SU-DHL-6 (cell line): Measurements from ENCODE around the gene DUSP9.

ENCODE experiments used
- H2AFZ ChIP-seq: fragments of 200-600 bp; sonication (generic); 2 replicates; pipeline ENCODE4 v1.6.1; 2014; ENCODE audit warnings: low read depth, mild to moderate bottlenecking, moderate library complexity, mixed read lengths, antibody characterized with exemption, low read length; ENCODE audit not compliant: severe bottlenecking
- H3F3A ChIP-seq: fragments of 200-600 bp; shearing (Covaris generic); 2 replicates; pipeline ENCODE4 v1.6.0; 2016; ENCODE audit warnings: antibody characterized with exemption, mild to moderate bottlenecking; ENCODE audit not compliant: insufficient read depth
- H3K27ac ChIP-seq: fragments of 200-600 bp; sonication (generic); 2 replicates; pipeline ENCODE4 v1.5.1; 2016; ENCODE audit warnings: low read depth, mild to moderate bottlenecking, low read length, moderate library complexity, mixed read lengths
- H3K27me3 ChIP-seq: fragments of 200-600 bp; sonication (generic), shearing (Covaris generic); 2 replicates; pipeline ENCODE4 v1.6.0; 2014; ENCODE audit warnings: mild to moderate bottlenecking, low read length
- H3K36me3 ChIP-seq: fragments of 200-600 bp; sonication (generic); 2 replicates; pipeline ENCODE4 v1.6.1; 2014; ENCODE audit warnings: mild to moderate bottlenecking, low read length, mixed read lengths
- H3K4me2 ChIP-seq: fragments of 300-600, 200-600 bp; shearing (Covaris generic), sonication (generic); 2 replicates; pipeline ENCODE4 v1.6.0; 2014; ENCODE audit warnings: low read length, low read depth, mild to moderate bottlenecking; ENCODE audit not compliant: poor library complexity, severe bottlenecking
- H3K4me3 ChIP-seq: fragments of 200-600 bp; sonication (generic); 2 replicates; pipeline ENCODE4 v1.5.1; 2014; ENCODE audit warnings: antibody characterized with exemption, low read length, mild to moderate bottlenecking, mixed read lengths; ENCODE audit not compliant: insufficient read depth, poor library complexity, severe bottlenecking
- H3K79me2 ChIP-seq: fragments of 200-600 bp; sonication (generic); 2 replicates; pipeline ENCODE4 v1.6.1; 2014; ENCODE audit warnings: mild to moderate bottlenecking, low read length, moderate library complexity; ENCODE audit not compliant: insufficient read depth
- H3K9ac ChIP-seq: fragments of 200-600 bp; sonication (generic); 2 replicates; pipeline ENCODE4 v1.7.0; 2014; ENCODE audit warnings: mild to moderate bottlenecking, low read length
- H3K9me2 ChIP-seq: fragments of 200-600 bp; sonication (generic); replicated peaks from 2 replicates; pipeline ENCODE4 v1.6.1; 2014; ENCODE audit warnings: low read length; ENCODE audit not compliant: insufficient read depth
- H3K9me3 ChIP-seq: fragments of 200-600 bp; sonication (generic); 2 replicates; pipeline ENCODE4 v1.6.1; 2014; ENCODE audit warnings: low read length, mixed read lengths; ENCODE audit not compliant: insufficient read depth
- H4K20me1 ChIP-seq: fragments of 200-600 bp; sonication (generic); 2 replicates; pipeline ENCODE4 v1.6.1; 2014; ENCODE audit warnings: low read depth, mild to moderate bottlenecking, antibody characterized with exemption, low read length, moderate library complexity, mixed read lengths
- EZH2phosphoT487 ChIP-seq: fragments of 200-600 bp; sonication (generic), shearing (Covaris generic); conservative IDR thresholded peaks from 2 replicates; pipeline ENCODE4 v1.6.1; 2018; ENCODE audit warnings: mild to moderate bottlenecking, antibody characterized with exemption, low read length, moderate library complexity, mixed read lengths
- TF ChIP-seq, protein P1 (sequence below): fragments of 200-600 bp; sonication (generic); IDR thresholded peaks from one replicate; pipeline ENCODE4 v1.5.1; 2017; ENCODE audit warnings: antibody characterized with exemption, mild to moderate bottlenecking, low read length, moderate library complexity; ENCODE audit not compliant: insufficient read depth, poor library complexity, severe bottlenecking

Gene DUSP9

GRCh38 chrX:153685156-153685536 is 38.1 kb downstream of the DUSP9 start:
- Histone ChIP-seq H4K20me1 (no peaks in the 10 kb centered on the region), H3K27ac (no peak overlapping the region), H3K36me3 (no peaks in the 10 kb centered on the region), H3K9ac (no peak overlapping the region), H3F3A (no peaks in the 10 kb centered on the region), H3K27me3 (no peaks in the 10 kb centered on the region), H2AFZ (no peak overlapping the region), H3K9me3 (no peaks in the 10 kb centered on the region), H3K9me2 (no peaks in the 10 kb centered on the region), H3K4me2 (no peak overlapping the region), H3K4me3 (no peak overlapping the region), H3K79me2 (no peaks in the 10 kb centered on the region)
- no peak for TF ChIP-seq EZH2phosphoT487
- TF ChIP-seq, protein P1, sequence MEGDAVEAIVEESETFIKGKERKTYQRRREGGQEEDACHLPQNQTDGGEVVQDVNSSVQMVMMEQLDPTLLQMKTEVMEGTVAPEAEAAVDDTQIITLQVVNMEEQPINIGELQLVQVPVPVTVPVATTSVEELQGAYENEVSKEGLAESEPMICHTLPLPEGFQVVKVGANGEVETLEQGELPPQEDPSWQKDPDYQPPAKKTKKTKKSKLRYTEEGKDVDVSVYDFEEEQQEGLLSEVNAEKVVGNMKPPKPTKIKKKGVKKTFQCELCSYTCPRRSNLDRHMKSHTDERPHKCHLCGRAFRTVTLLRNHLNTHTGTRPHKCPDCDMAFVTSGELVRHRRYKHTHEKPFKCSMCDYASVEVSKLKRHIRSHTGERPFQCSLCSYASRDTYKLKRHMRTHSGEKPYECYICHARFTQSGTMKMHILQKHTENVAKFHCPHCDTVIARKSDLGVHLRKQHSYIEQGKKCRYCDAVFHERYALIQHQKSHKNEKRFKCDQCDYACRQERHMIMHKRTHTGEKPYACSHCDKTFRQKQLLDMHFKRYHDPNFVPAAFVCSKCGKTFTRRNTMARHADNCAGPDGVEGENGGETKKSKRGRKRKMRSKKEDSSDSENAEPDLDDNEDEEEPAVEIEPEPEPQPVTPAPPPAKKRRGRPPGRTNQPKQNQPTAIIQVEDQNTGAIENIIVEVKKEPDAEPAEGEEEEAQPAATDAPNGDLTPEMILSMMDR, result no peak

DNA sequence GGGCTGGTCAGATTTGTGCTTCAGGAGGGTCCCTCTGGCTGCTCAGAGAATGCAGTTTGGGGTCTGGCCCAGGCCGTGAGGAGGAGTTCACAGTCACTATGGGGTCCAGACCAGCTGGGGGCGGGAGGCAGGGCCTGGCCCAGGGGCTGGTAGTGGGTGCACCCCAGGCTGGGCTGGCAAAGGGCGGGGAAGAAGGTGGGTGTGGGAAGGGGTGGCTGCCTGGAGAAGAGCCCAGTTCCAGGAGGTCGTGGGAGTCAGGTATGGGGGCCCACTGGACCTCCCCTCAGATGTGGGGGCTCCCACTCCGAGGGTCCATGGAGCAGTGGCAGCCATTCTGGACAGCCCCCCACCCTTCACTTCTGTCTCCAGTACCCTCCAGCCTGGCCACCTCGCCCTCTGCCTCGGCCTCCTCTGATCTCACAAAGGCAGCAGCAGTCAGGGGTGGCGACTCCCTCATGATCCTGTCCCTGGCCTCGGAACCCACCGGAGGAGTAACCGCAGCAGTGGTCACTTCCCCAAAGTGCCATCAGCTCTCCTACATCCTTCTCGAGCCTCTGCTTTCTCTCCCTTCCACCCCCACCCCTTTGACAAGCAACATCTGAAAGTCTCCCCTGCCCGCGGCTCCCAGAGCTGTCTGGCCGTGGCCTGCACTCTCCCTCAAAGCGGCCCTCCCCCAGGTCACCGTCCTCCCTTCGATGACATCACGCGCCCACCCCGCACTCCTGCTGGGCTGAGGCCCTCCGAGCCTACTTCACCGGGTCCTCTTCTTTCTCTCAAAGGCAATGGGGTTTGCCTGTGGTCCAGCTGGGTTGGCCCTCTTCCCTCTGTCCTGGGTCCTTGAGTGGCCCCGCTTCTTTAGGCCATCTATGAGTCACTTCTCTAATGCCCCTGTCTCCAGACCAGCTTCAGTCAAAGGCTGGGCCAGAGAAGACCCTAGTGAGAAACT is 39.0 kb downstream of the DUSP9 start:
- Histone ChIP-seq H3K36me3 (no peaks in the 10 kb centered on the region), H3K9me3 (no peaks in the 10 kb centered on the region), H3K4me2 (no peak overlapping the region), H3K9me2 (no peaks in the 10 kb centered on the region), H3F3A (no peaks in the 10 kb centered on the region), H3K79me2 (no peaks in the 10 kb centered on the region), H2AFZ (no peak overlapping the region), H3K4me3 (no peak overlapping the region), H4K20me1 (no peaks in the 10 kb centered on the region), H3K9ac (no peak overlapping the region), H3K27ac (no peak overlapping the region), H3K27me3 (no peaks in the 10 kb centered on the region)
- TF ChIP-seq EZH2phosphoT487, result no peak
- TF ChIP-seq, protein P1, result no peak

- H3K9me3 ChIP-seq, result no peaks in the 10 kb centered on the region
- no peaks in the 10 kb centered on the region for H4K20me1 ChIP-seq
- H3K36me3 ChIP-seq, result no peaks in the 10 kb centered on the region
- no peaks in the 10 kb centered on the region for H3K9me2 ChIP-seq
- H3F3A ChIP-seq, result no peaks in the 10 kb centered on the region
- H3K27ac ChIP-seq, result no peak overlapping the region
- no peak overlapping the region for H3K4me3 ChIP-seq
- H3K9ac ChIP-seq, result no peak overlapping the region
- H3K4me2 ChIP-seq, result no peak overlapping the region
- no peak overlapping the region for H2AFZ ChIP-seq
- no peak for TF ChIP-seq EZH2phosphoT487
- TF ChIP-seq, protein P1, result no peak
- no peaks in the 10 kb centered on the region for H3K79me2 ChIP-seq
- H3K27me3 ChIP-seq, result no peaks in the 10 kb centered on the region
Measured at GRCh38 chrX:153686711-153687110, 39.7 kb downstream of the DUSP9 start.
